Omental fat pad (tissue), 4 donors: Measurements from ENCODE around the gene RFXANK. TPM values are rescaled to one million over a fixed set of nuclear protein-coding genes. Genes with fewer than 3 reads are reported as not detected.

Source experiments
- ATAC-seq: fragments of 150-250 bp; one replicate; pipeline ENCODE4 v1.9.1; 2016; ENCODE audit warnings: mild to moderate bottlenecking, moderate library complexity; ENCODE audit not compliant: low FRiP score
- DNase-seq: peaks from one replicate; pipeline ENCODE4 v3.0.0-alpha.2; 2019; ENCODE audit warnings: low spot score
- small RNA-seq: library from RNA; depleted of rRNA; stranded (forward); fragments of <200 nt; gene quantifications from one replicate; pipeline ENCODE3, GENCODE V24; 2016
- total RNA-seq, 4 donors: library from RNA; depleted of rRNA; stranded (reverse); fragments of >200 nt; gene quantifications; one replicate each; pipeline ENCODE4 v1.1.0, GENCODE V29; 2016
- TF ChIP-seq, protein P1 (sequence below), 3 donors: fragments of 450-650 bp; IDR thresholded peaks; one replicate each; pipeline ENCODE4 v1.5.1; 2016 to 2017; ENCODE audit warnings: antibody characterized with exemption in 3 of 3, mild to moderate bottlenecking in 3 of 3, moderate library complexity in 2 of 3

The RFXANK gene
- total RNA-seq, 4 donors from 2014 or later = 31.2 to 46.8 (median 42.3) TPM

DNA sequence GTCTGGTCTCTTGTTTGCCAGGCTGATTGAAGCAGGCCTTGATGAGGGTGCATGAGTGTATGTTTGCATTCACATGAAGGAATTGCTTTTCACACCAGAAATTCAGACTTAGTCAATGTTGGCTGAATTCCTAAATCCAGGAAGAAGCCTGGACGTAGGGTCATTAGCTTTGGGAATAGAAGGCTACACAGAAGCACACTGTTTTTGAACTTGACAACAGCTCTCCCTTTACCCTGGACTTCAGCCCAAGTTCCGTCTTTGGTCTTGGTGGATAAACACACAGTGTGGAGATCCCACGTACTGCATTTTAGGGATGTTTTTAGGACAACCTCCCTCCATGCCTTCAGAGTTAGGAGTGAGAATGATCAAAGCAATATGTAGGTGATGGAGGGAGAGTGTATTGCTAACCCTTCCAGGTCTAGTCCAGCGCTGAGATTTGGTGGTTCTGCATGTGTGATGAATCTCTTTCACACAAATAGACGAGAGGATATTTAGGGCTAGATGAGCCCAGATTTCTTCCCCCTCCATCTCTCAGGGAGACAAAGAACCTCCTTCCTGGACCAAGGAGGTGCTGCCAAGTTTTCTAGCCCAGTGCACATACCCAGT, 58.2 kb downstream of the RFXANK start:
- no peak for DNase-seq
- TF ChIP-seq, protein P1, sequence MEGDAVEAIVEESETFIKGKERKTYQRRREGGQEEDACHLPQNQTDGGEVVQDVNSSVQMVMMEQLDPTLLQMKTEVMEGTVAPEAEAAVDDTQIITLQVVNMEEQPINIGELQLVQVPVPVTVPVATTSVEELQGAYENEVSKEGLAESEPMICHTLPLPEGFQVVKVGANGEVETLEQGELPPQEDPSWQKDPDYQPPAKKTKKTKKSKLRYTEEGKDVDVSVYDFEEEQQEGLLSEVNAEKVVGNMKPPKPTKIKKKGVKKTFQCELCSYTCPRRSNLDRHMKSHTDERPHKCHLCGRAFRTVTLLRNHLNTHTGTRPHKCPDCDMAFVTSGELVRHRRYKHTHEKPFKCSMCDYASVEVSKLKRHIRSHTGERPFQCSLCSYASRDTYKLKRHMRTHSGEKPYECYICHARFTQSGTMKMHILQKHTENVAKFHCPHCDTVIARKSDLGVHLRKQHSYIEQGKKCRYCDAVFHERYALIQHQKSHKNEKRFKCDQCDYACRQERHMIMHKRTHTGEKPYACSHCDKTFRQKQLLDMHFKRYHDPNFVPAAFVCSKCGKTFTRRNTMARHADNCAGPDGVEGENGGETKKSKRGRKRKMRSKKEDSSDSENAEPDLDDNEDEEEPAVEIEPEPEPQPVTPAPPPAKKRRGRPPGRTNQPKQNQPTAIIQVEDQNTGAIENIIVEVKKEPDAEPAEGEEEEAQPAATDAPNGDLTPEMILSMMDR (IDR thresholded peaks at IDR 0.05) = no peak
- no peak for ATAC-seq

Small RNAs within 50 kb of the gene (small RNA-seq; reads per million reads assigned to genes)
- not detected for gene RNU6-1028P

Other genes starting within 250 kb of the RFXANK start
- gene SUGP2, start 158.7 kb upstream of the RFXANK start, total RNA-seq = 10 to 100 TPM; 30.3 to 54.5 (median 36.3) TPM
- gene ARMC6, start 158.7 kb upstream of the RFXANK start, total RNA-seq = 10 to 100 TPM; 16.9 to 39.5 (median 25.4) TPM
- gene SLC25A42, start 128.3 kb upstream of the RFXANK start, total RNA-seq = 1 to 10 TPM; 4.7 to 9.9 (median 7.4) TPM
- gene TMEM161A, start 53.8 kb upstream of the RFXANK start, total RNA-seq = 10 to 100 TPM; 12.0 to 16.8 (median 15.8) TPM
- under 1 TPM in 1 of 4 donors, not detected in 3; 0.28 TPM for gene MEF2B, start 22.0 kb upstream of the RFXANK start, total RNA-seq
- 10 to 100 TPM; 16.8 to 29.8 (median 19.9) TPM for gene BORCS8, start 106 bp upstream of the RFXANK start, total RNA-seq
- gene NR2C2AP, start 11.2 kb downstream of the RFXANK start, total RNA-seq = 10 to 100 TPM in 3 of 4 donors, 1 to 10 TPM in 1; 7.9 to 22.9 (median 15.7) TPM
- not detected for gene NCAN, start 19.7 kb downstream of the RFXANK start, total RNA-seq
- under 1 TPM in 2 of 4 donors, not detected in 2; 0.31 to 0.47 TPM for gene TM6SF2, start 81.0 kb downstream of the RFXANK start, total RNA-seq
- 10 to 100 TPM; 22.8 to 31.2 (median 24.8) TPM for gene SUGP1, start 128.3 kb downstream of the RFXANK start, total RNA-seq
- 10 to 100 TPM; 27.6 to 78.5 (median 44.3) TPM for gene MAU2, start 128.6 kb downstream of the RFXANK start, total RNA-seq
- gene GATAD2A, start 213.4 kb downstream of the RFXANK start, total RNA-seq = 10 to 100 TPM; 25.9 to 80.3 (median 35.9) TPM